ENCODE data around the gene PITX1.
A peak's percentile ranks its signal among the peaks of the same experiment; 100 is the strongest.

Gene PITX1

DNA sequence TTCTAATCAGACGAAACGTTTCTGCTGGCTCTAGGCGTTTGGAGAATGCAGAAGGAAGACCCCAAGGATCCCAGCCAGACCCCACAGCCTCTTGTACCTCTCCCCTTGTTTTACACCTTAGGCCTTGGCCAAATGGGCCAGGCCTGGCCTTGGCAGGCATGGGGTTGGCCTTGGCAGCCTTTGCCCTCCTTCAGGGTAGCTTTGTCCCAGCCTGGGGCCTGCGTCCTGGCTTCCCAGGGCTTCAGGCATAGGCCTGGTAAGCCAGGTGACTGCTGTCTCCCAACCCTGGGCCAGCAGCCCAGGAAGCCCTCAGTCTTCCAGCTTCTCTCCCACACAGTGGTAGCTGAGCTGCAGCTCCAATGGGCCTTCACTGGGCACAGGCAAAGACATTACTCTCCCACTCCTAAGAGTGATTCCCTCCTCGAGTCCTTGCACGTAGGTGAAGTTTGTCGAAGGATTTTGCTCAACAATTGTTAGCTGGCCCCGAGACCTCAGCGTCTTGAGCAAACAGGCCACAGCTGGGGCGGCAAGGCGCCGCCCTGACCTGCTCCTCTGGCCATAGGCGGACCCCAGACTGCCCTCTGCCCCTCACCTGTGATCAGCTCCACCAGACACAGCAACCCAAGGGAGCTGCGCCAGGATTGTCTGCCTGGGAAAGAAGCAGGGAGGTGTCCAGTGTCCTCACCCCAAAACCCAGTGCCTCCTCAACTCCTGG, 1.1 kb upstream of the PITX1 start:
- no peak overlapping the region for H2AFZ ChIP-seq (ENCODE audit: low read depth, low read length, severe bottlenecking)
- no peaks in the 10 kb centered on the region for H4K20me1 ChIP-seq (ENCODE audit: low read depth, low read length)
- no peaks in the 10 kb centered on the region for H3K9me2 ChIP-seq (replicated peaks; ENCODE audit: insufficient read depth, low read length)
- H3K27ac ChIP-seq (ENCODE audit: low read depth, low read length) = no peak overlapping the region
- peak overlapping the region; percentile 65 for H3K4me2 ChIP-seq (ENCODE audit: low read depth, low read length, poor library complexity, severe bottlenecking)
- no peaks in the 10 kb centered on the region; the same call in 1 of the 2 replicates for H3F3A ChIP-seq (ENCODE audit: insufficient read depth)
- peaks cover 18% of the 10 kb centered on the region for H3K79me2 ChIP-seq (ENCODE audit: insufficient read depth, low read length)
- H3K9ac ChIP-seq (ENCODE audit: low read length) = peak overlapping the region; percentile 84; the same call in 1 of the 2 replicates
- H3K36me3 ChIP-seq (ENCODE audit: low read length) = no peaks in the 10 kb centered on the region
- no peak for TF ChIP-seq EZH2phosphoT487 (conservative IDR thresholded peaks at IDR 0.05; ENCODE audit: low read length)
- no peak for TF ChIP-seq CTCF (IDR thresholded peaks at IDR 0.05; ENCODE audit: insufficient read depth, low read length, poor library complexity, severe bottlenecking)
- no peak overlapping the region for H3K4me3 ChIP-seq (ENCODE audit: insufficient read depth, low read length, poor library complexity, severe bottlenecking)
- no peaks in the 10 kb centered on the region for H3K27me3 ChIP-seq (ENCODE audit: low read length)
- H3K9me3 ChIP-seq (ENCODE audit: insufficient read depth, low read length) = no peaks in the 10 kb centered on the region

- Histone ChIP-seq H3K9me3 (ENCODE audit: insufficient read depth, low read length) (no peaks in the 10 kb centered on the region), H3K4me2 (ENCODE audit: low read depth, low read length, poor library complexity, severe bottlenecking) (peak overlapping the region; percentile 65), H4K20me1 (ENCODE audit: low read depth, low read length) (no peaks in the 10 kb centered on the region), H3K79me2 (ENCODE audit: insufficient read depth, low read length) (peaks cover 18% of the 10 kb centered on the region), H3K9me2 (replicated peaks; ENCODE audit: insufficient read depth, low read length) (no peaks in the 10 kb centered on the region), H3K9ac (ENCODE audit: low read length) (peak overlapping the region; percentile 84), H3K27ac (ENCODE audit: low read depth, low read length) (no peak overlapping the region), H3K36me3 (ENCODE audit: low read length) (no peaks in the 10 kb centered on the region), H2AFZ (ENCODE audit: low read depth, low read length, severe bottlenecking) (peak overlapping the region; percentile 49), H3K27me3 (ENCODE audit: low read length) (no peaks in the 10 kb centered on the region), H3K4me3 (ENCODE audit: insufficient read depth, low read length, poor library complexity, severe bottlenecking) (peak overlapping the region; percentile 90), H3F3A (ENCODE audit: insufficient read depth) (no peaks in the 10 kb centered on the region; the same call in 1 of the 2 replicates)
- TF ChIP-seq EZH2phosphoT487 (conservative IDR thresholded peaks at IDR 0.05; ENCODE audit: low read length) (no peak), CTCF (IDR thresholded peaks at IDR 0.05; ENCODE audit: insufficient read depth, low read length, poor library complexity, severe bottlenecking) (no peak)
These were observed 371 bp upstream of the PITX1 start for GRCh38 chr5:135034236-135034962.

- H3K4me3 ChIP-seq (ENCODE audit: insufficient read depth, low read length, poor library complexity, severe bottlenecking) = peak overlapping the region; percentile 90
- TF ChIP-seq EZH2phosphoT487 (conservative IDR thresholded peaks at IDR 0.05; ENCODE audit: low read length) (no peak), CTCF (IDR thresholded peaks at IDR 0.05; ENCODE audit: insufficient read depth, low read length, poor library complexity, severe bottlenecking) (no peak)
- peak overlapping the region; percentile 50 for H3K27ac ChIP-seq (ENCODE audit: low read depth, low read length)
- H3K9me3 ChIP-seq (ENCODE audit: insufficient read depth, low read length) = no peaks in the 10 kb centered on the region
- H3K9ac ChIP-seq (ENCODE audit: low read length) = peak overlapping the region; percentile 84
- H3K79me2 ChIP-seq (ENCODE audit: insufficient read depth, low read length) = peaks cover 18% of the 10 kb centered on the region
- H4K20me1 ChIP-seq (ENCODE audit: low read depth, low read length) = no peaks in the 10 kb centered on the region
- H3K4me2 ChIP-seq (ENCODE audit: low read depth, low read length, poor library complexity, severe bottlenecking) = peak overlapping the region; percentile 65
- H3K36me3 ChIP-seq (ENCODE audit: low read length) = no peaks in the 10 kb centered on the region
- H2AFZ ChIP-seq (ENCODE audit: low read depth, low read length, severe bottlenecking) = peak overlapping the region; percentile 88
- H3K9me2 ChIP-seq (replicated peaks; ENCODE audit: insufficient read depth, low read length) = no peaks in the 10 kb centered on the region
- H3K27me3 ChIP-seq (ENCODE audit: low read length) = no peaks in the 10 kb centered on the region
- no peaks in the 10 kb centered on the region; the same call in 1 of the 2 replicates for H3F3A ChIP-seq (ENCODE audit: insufficient read depth)
These were observed 798 bp downstream of the PITX1 start for GRCh38 chr5:135032999-135033861.
